Measurements from ENCODE around the gene D2HGDH. TPM values are rescaled to one million over a fixed set of nuclear protein-coding genes. Genes with fewer than 3 reads are reported as not detected.
A peak's percentile ranks its signal among the peaks of the same experiment; 100 is the strongest.
"Not testable (repeated sequence)": the region's sequence is repeated elsewhere in the genome, so short reads cannot be mapped to it uniquely, and the experiment has no call there.

Gene D2HGDH
- total and polyA plus RNA-seq, 9 of the 15 experiments (the other 6 are each of a cell fraction or from before 2014, with no cell fraction given), result 0.39 to 30.8 (median 10.3) TPM

DNA sequence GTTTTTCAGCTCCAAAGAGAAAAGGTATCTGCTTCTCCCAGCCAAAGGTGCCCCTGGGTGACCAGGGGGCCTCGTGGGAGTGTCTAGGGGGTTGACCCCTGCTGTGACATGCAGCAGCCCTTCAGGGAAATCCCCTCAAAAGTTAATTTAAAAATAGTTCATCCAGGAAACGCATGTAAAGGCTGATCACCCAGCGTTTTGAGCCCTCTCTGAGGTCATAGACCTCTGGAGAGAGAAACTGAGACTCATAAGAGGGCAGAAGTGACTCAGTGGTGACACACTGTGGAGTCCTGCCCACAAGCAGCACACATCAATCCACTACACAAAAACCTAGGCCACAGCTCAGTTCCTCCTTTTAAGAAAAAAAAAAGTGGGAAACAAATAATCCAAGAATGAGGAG, 54.1 kb downstream of the D2HGDH start:
- Histone ChIP-seq H3K27ac (ENCODE audit: extremely low read depth, low read depth, low read length) (no peak overlapping the region), H3K4me1 (replicated peaks in 1 of 2; ENCODE audit: control insufficient read depth in 2 of 2, insufficient read depth in 2 of 2, low read length in 2 of 2) (no peaks in the 10 kb centered on the region), H3K9me3 (replicated peaks; ENCODE audit: control insufficient read depth, insufficient read depth, low read depth, low read length) (no peaks in the 10 kb centered on the region; the same call in 1 of the 2 replicates), H3K4me3 (no peak overlapping the region), H3K27me3 (ENCODE audit: control insufficient read depth in 2 of 2, insufficient read depth in 2 of 2, low read length in 2 of 2) (no peaks in the 10 kb centered on the region), H3K79me2 (ENCODE audit: control insufficient read depth, insufficient read depth, low read length) (no peaks in the 10 kb centered on the region), H3K4me2 (ENCODE audit: insufficient read depth, low read length) (no peak overlapping the region), H2AFZ (ENCODE audit: low read depth, low read length) (no peak overlapping the region), H4K20me1 (replicated peaks; ENCODE audit: control insufficient read depth, insufficient read depth, low read length) (no peaks in the 10 kb centered on the region), H3K9ac (ENCODE audit: insufficient read depth in 1 of 2, low read depth in 2 of 2, low read length in 2 of 2) (no peak overlapping the region), H3K9me1 (ENCODE audit: control insufficient read depth, insufficient read depth, low read length) (no peaks in the 10 kb centered on the region), H3K36me3 (ENCODE audit: control insufficient read depth, insufficient read depth, low read length) (no peaks in the 10 kb centered on the region)
- POLR2A ChIA-PET, result no interaction called here
- ATAC-seq, result no peak
- in situ Hi-C loops (cut with MboI), result no loop called here
- BruUV-seq (replicated peaks), result no TSS peak
- CTCF ChIA-PET (ENCODE audit: low intra/inter-chr PET ratio), result no interaction called here
- TF ChIP-seq, protein P1, sequence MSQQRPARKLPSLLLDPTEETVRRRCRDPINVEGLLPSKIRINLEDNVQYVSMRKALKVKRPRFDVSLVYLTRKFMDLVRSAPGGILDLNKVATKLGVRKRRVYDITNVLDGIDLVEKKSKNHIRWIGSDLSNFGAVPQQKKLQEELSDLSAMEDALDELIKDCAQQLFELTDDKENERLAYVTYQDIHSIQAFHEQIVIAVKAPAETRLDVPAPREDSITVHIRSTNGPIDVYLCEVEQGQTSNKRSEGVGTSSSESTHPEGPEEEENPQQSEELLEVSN (IDR thresholded peaks at IDR 0.05; ENCODE audit: borderline replicate concordance in 1 of 2, extremely low read depth in 1 of 2, insufficient read depth in 1 of 2, insufficient read length in 1 of 2, low read depth in 1 of 2, low read length in 1 of 2, poor library complexity in 1 of 2, severe bottlenecking in 1 of 2), result no peak
- TF ChIP-seq BRCA1 (IDR thresholded peaks at IDR 0.05), result no peak
- no peak for TF ChIP-seq BRCA1 (CRISPR knock-in tag; IDR thresholded peaks at IDR 0.05)
- TF ChIP-seq SPI1 (IDR thresholded peaks at IDR 0.05; ENCODE audit: borderline replicate concordance, low read depth, low read length), result 0 out of 2 replicates have a peak, but pooled peaks have one; percentile 1
- 10% methylated on average over 3 of the region's 3 CpGs for WGBS (ENCODE audit: insufficient coverage, low coverage, missing lambda C conversion rate)
- intact Hi-C loops (cut with micrococcal nuclease), result no loop called here
- DNase-seq (ENCODE audit: extremely low read depth in 1 of 4, low spot score in 3 of 4), result no peak
- no peak for FAIRE-seq

DNA sequence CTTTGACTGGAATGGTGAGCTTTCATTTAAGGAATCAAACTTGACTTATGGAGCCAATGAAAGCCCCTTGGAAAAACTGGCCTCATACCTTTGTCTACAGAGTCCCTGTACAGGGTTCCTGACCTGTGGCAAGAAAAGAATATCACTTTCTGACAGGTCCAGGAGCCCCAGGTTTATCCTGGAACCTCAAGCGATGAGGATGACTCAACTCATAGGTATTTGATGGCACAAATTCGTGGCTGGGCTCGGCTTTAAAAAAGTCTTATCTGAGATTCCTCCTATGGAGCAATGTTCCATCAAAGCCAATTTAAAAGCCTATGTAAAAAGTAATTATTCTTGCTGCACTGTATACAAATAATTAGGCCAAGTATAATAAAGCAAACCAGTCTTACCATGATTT, 57.0 kb downstream of the D2HGDH start:
- H3K9me1 ChIP-seq (ENCODE audit: control insufficient read depth, insufficient read depth, low read length); POLR2A ChIA-PET; H3K36me3 ChIP-seq (ENCODE audit: control insufficient read depth, insufficient read depth, low read length); FAIRE-seq; H3K79me2 ChIP-seq (ENCODE audit: control insufficient read depth, insufficient read depth, low read length); H3K27ac ChIP-seq (ENCODE audit: extremely low read depth, low read depth, low read length); CTCF ChIA-PET (ENCODE audit: low intra/inter-chr PET ratio); H3K4me2 ChIP-seq (ENCODE audit: insufficient read depth, low read length); H3K9ac ChIP-seq (ENCODE audit: insufficient read depth in 1 of 2, low read depth in 2 of 2, low read length in 2 of 2); in situ Hi-C loops (cut with MboI); intact Hi-C loops (cut with micrococcal nuclease); ATAC-seq; H2AFZ ChIP-seq (ENCODE audit: low read depth, low read length); H3K27me3 ChIP-seq (ENCODE audit: control insufficient read depth in 2 of 2, insufficient read depth in 2 of 2, low read length in 2 of 2); H3K9me3 ChIP-seq (replicated peaks; ENCODE audit: control insufficient read depth, insufficient read depth, low read depth, low read length); H4K20me1 ChIP-seq (replicated peaks; ENCODE audit: control insufficient read depth, insufficient read depth, low read length); DNase-seq (ENCODE audit: extremely low read depth in 1 of 4, low spot score in 3 of 4); BruUV-seq (replicated peaks); H3K4me3 ChIP-seq; TF ChIP-seq JUND (tag; IDR thresholded peaks at IDR 0.05; ENCODE audit: borderline replicate concordance, low read depth, low read length): not testable (repeated sequence)
- peak; percentile 19; the same call in 1 of the 2 replicates for TF ChIP-seq JUND (IDR thresholded peaks at IDR 0.05; ENCODE audit: borderline replicate concordance, low read depth, low read length)
- H3K4me1 ChIP-seq (replicated peaks in 1 of 2; ENCODE audit: control insufficient read depth in 2 of 2, insufficient read depth in 2 of 2, low read length in 2 of 2), result peaks cover 0 to 10% of the 10 kb centered on the region in 2 experiments; a peak in 2 of 5 replicates
- 0% methylated on average over 3 of the region's 3 CpGs for WGBS (ENCODE audit: insufficient coverage, low coverage, missing lambda C conversion rate)
